ENCODE results near the gene ADAMTS2. TPM values are rescaled to one million over a fixed set of nuclear protein-coding genes. Genes with fewer than 3 reads are reported as not detected.
A peak's percentile ranks its signal among the peaks of the same experiment; 100 is the strongest.

The ADAMTS2 gene
- total and polyA plus RNA-seq, 10 donors, result 4.0 to 101 (median 47.5) TPM

- H3K27ac ChIP-seq, result no peak overlapping the region
- H3K27me3 ChIP-seq (replicated peaks in 1 of 7), result peaks cover 0 to 4% (median 0%) of the 10 kb centered on the region in 7 donors
- DNase-seq, result peak; percentile 61
- TF ChIP-seq POLR2AphosphoS5 (IDR thresholded peaks at IDR 0.05) (no peak), POLR2A (IDR thresholded peaks at IDR 0.05) (no peak), CTCF (IDR thresholded peaks at IDR 0.05 in 8 of 11, conservative IDR thresholded peaks at IDR 0.05 in 3 of 11) (no peak)
- H3K9me3 ChIP-seq, result peaks cover 0 to 2% (median 0%) of the 10 kb centered on the region in 8 donors
- H3K4me1 ChIP-seq, result peaks cover 0 to 21% (median 3%) of the 10 kb centered on the region in 6 donors
- H3K36me3 ChIP-seq, result peaks cover 0 to 4% (median 0%) of the 10 kb centered on the region in 6 donors
- 79 to 90% (median 83%) methylated on average over 8 to 9 of the region's 9 CpGs for WGBS, 5 donors
- intact Hi-C loops (cut with DNase I; ENCODE audit: low total_unique reads), result no loop called here
- no peak overlapping the region for H3K4me3 ChIP-seq
These were observed 115.2 kb downstream of the ADAMTS2 start for GRCh38 chr5:179230061-179230461.

GRCh38 chr5:179229331-179229831, 115.9 kb downstream of the ADAMTS2 start:
- DNase-seq, result peak; percentile 49

GRCh38 chr5:179228341-179229121, 116.7 kb downstream of the ADAMTS2 start:
- H3K4me1 ChIP-seq, result peaks cover 0 to 21% (median 3%) of the 10 kb centered on the region in 6 donors
- peak; percentile 55 for DNase-seq
- H3K27ac ChIP-seq, result no peak overlapping the region
- H3K4me3 ChIP-seq, result no peak overlapping the region
- no peak for TF ChIP-seq CTCF (IDR thresholded peaks at IDR 0.05 in 8 of 11, conservative IDR thresholded peaks at IDR 0.05 in 3 of 11)
- TF ChIP-seq POLR2A (IDR thresholded peaks at IDR 0.05), result no peak
- TF ChIP-seq POLR2AphosphoS5 (IDR thresholded peaks at IDR 0.05), result no peak
- peaks cover 0 to 17% (median 10%) of the 10 kb centered on the region in 8 donors for H3K9me3 ChIP-seq
- H3K36me3 ChIP-seq, result peaks cover 0 to 4% (median 0%) of the 10 kb centered on the region in 6 donors
- no peaks in the 10 kb centered on the region for H3K27me3 ChIP-seq (replicated peaks in 1 of 7)
- WGBS, 5 donors, result 88 to 93% (median 92%) methylated on average over 17 to 20 of the region's 20 CpGs
- intact Hi-C loops (cut with DNase I; ENCODE audit: low total_unique reads), result no loop called here

More at GRCh38 chr5:179229331-179229831, 115.9 kb downstream of the ADAMTS2 start:
- intact Hi-C loops (cut with DNase I; ENCODE audit: low total_unique reads), result no loop called here
- H3K4me1 ChIP-seq, result peaks cover 0 to 21% (median 3%) of the 10 kb centered on the region in 6 donors
- WGBS, 5 donors, result 80 to 91% (median 89%) methylated on average over 10 to 16 of the region's 20 CpGs
- no peak overlapping the region for H3K4me3 ChIP-seq
- peaks cover 0 to 4% (median 0%) of the 10 kb centered on the region in 6 donors for H3K36me3 ChIP-seq
- peaks cover 0 to 4% (median 0%) of the 10 kb centered on the region in 7 donors for H3K27me3 ChIP-seq (replicated peaks in 1 of 7)
- no peak for TF ChIP-seq CTCF (IDR thresholded peaks at IDR 0.05 in 8 of 11, conservative IDR thresholded peaks at IDR 0.05 in 3 of 11)
- TF ChIP-seq POLR2AphosphoS5 (IDR thresholded peaks at IDR 0.05), result no peak
- no peak for TF ChIP-seq POLR2A (IDR thresholded peaks at IDR 0.05)
- H3K9me3 ChIP-seq, result peaks cover 0 to 8% (median 2%) of the 10 kb centered on the region in 8 donors
- no peak overlapping the region for H3K27ac ChIP-seq
